NCI-H2081 treated with DMSO at 0.1 percent for 48 hours (cell line): ENCODE measurements around the gene GPR150.

Source experiments
- DNase-seq: peaks from one replicate; lab custom pipeline; 2025; lab: John Stamatoyannopoulos, UW

The GPR150 gene

GRCh38 chr5:95652849-95653248 is 33.0 kb downstream of the GPR150 start:
- DNase-seq: no peak

GRCh38 chr5:95654196-95654595 is 34.3 kb downstream of the GPR150 start:
- DNase-seq: no peak

- no peak for DNase-seq
These were observed 35.7 kb downstream of the GPR150 start for GRCh38 chr5:95655575-95655974.

GRCh38 chr5:95660060-95660459 is 40.2 kb downstream of the GPR150 start:
- DNase-seq: no peak

- DNase-seq: no peak
These were observed 43.1 kb downstream of the GPR150 start for GRCh38 chr5:95662946-95663345.

- no peak for DNase-seq
These were observed 44.4 kb downstream of the GPR150 start for GRCh38 chr5:95664204-95664786.

GRCh38 chr5:95667061-95667618 is 47.3 kb downstream of the GPR150 start:
- DNase-seq: no peak

GRCh38 chr5:95667678-95668077 is 47.8 kb downstream of the GPR150 start:
- no peak for DNase-seq

GRCh38 chr5:95668216-95668615 is 48.3 kb downstream of the GPR150 start:
- no peak for DNase-seq

GRCh38 chr5:95668728-95669127 is 48.8 kb downstream of the GPR150 start:
- DNase-seq: no peak

GRCh38 chr5:95669540-95669939 is 49.7 kb downstream of the GPR150 start:
- DNase-seq: no peak

GRCh38 chr5:95669985-95670384 is 50.1 kb downstream of the GPR150 start:
- DNase-seq: no peak

GRCh38 chr5:95670568-95670967 is 50.7 kb downstream of the GPR150 start:
- DNase-seq: no peak
